Endothelial cell of umbilical vein (primary cell): ENCODE data around the gene KCNC4. TPM values are rescaled to one million over a fixed set of nuclear protein-coding genes. Genes with fewer than 3 reads are reported as not detected.

Experiments
- BruUV-seq: library from RNA; stranded (reverse); fragments of 400-500 nt; replicated peaks from 2 replicates; lab custom pipeline; 2021; lab: Mats Ljungman, UMichigan
- CTCF ChIA-PET: fragments of 300-600, 350-600 bp; sonication (Branson Sonifier 250); formaldehyde crosslinking; loops from one replicate; lab custom pipeline; 2021; ENCODE audit warnings: antibody characterized with exemption, inconsistent platforms; lab: Charles Lee
- POLR2A ChIA-PET: fragments of 300-600, 350-600 bp; sonication (Branson Sonifier 250); formaldehyde crosslinking; loops from one replicate; lab custom pipeline; 2021; ENCODE audit warnings: antibody characterized with exemption, inconsistent platforms; lab: Charles Lee
- DNase-seq: peaks from one replicate; pipeline ENCODE4 v3.0.0-alpha.2; 2011; ENCODE audit warnings: low read depth, low spot score
- FAIRE-seq: peaks from 2 replicates; lab custom pipeline; 2011; peaks lifted over from hg19 to GRCh38; lab: Jason Lieb, UNC
- H2AFZ ChIP-seq: 2 replicates; pipeline ENCODE4 v1.6.0; 2012; ENCODE audit warnings: low read depth, low read length, control low read depth, inconsistent platforms
- H3K27ac ChIP-seq: 2 replicates; pipeline ENCODE4 v1.5.1; 2011; ENCODE audit warnings: low read depth, mild to moderate bottlenecking, control low read depth, low read length, moderate library complexity; ENCODE audit not compliant: insufficient read depth
- H3K27me3 ChIP-seq, 2 experiments: 2 replicates each; pipeline versions ENCODE4 v1.6.0 to v1.6.1; 2011; ENCODE audit warnings: low read length in 2 of 2, mixed read lengths in 1 of 2; ENCODE audit not compliant: control insufficient read depth in 2 of 2, insufficient read depth in 2 of 2
- H3K36me3 ChIP-seq, 2 experiments: 2 replicates in 1 of 2; 3 replicates in 1 of 2; pipeline ENCODE4 v1.5.1; 2011; ENCODE audit warnings: low read length in 2 of 2, mild to moderate bottlenecking in 1 of 2, moderate library complexity in 1 of 2; ENCODE audit not compliant: control insufficient read depth in 2 of 2, insufficient read depth in 2 of 2; ENCODE audit errors: extremely low read depth in 1 of 2
- H3K4me1 ChIP-seq: 3 replicates; pipeline ENCODE4 v1.5.1; 2011; ENCODE audit warnings: mild to moderate bottlenecking, low read length; ENCODE audit not compliant: control insufficient read depth, insufficient read depth; ENCODE audit errors: extremely low read depth
- H3K4me2 ChIP-seq: 2 replicates; pipeline ENCODE4 v1.6.1; 2011; ENCODE audit warnings: low read length, control low read depth, mixed read lengths; ENCODE audit not compliant: insufficient read depth
- H3K4me3 ChIP-seq, 3 experiments: fragments of 200-600 bp in 1 of 3; sonication (generic), shearing (Covaris generic) in 1 of 3; replicated peaks in 1 of 3; 2 replicates each; pipeline ENCODE4 v1.5.1; 2011 to 2016; ENCODE audit warnings: control low read depth in 3 of 3, low read length in 3 of 3, mild to moderate bottlenecking in 2 of 3, inconsistent platforms in 1 of 3, low read depth in 1 of 3, moderate library complexity in 1 of 3; ENCODE audit not compliant: insufficient read depth in 1 of 3
- H3K79me2 ChIP-seq: 2 replicates; pipeline ENCODE4 v1.6.0; 2012; ENCODE audit warnings: low read length, inconsistent platforms; ENCODE audit not compliant: control insufficient read depth, insufficient read depth
- H3K9ac ChIP-seq: replicated peaks from 2 replicates; pipeline ENCODE3; 2011; ENCODE audit warnings: low read length, control low read depth; ENCODE audit not compliant: insufficient read depth; ENCODE audit errors: extremely low read depth
- H3K9me1 ChIP-seq: replicated peaks from 3 replicates; pipeline ENCODE4 v1.6.0; 2011; ENCODE audit warnings: mild to moderate bottlenecking, low read length; ENCODE audit not compliant: control insufficient read depth, insufficient read depth; ENCODE audit errors: extremely low read depth
- H3K9me3 ChIP-seq: replicated peaks from 2 replicates; pipeline ENCODE4 v1.5.1; 2012; ENCODE audit warnings: low read length, inconsistent platforms; ENCODE audit not compliant: control insufficient read depth, insufficient read depth
- H4K20me1 ChIP-seq: replicated peaks from 2 replicates; pipeline ENCODE3; 2011; ENCODE audit warnings: mild to moderate bottlenecking, low read length; ENCODE audit not compliant: control insufficient read depth, insufficient read depth; ENCODE audit errors: extremely low read depth
- FOS ChIP-seq: IDR thresholded peaks from 2 replicates; pipeline ENCODE4 v1.6.1; 2011; ENCODE audit warnings: mild to moderate bottlenecking, low read length, moderate library complexity, borderline replicate concordance; ENCODE audit not compliant: insufficient read depth
- GATA2 ChIP-seq: IDR thresholded peaks from 2 replicates; pipeline ENCODE4 v1.7.0; 2011; ENCODE audit warnings: low read depth, mild to moderate bottlenecking, moderate library complexity, mixed read lengths, low read length; ENCODE audit not compliant: insufficient read length, insufficient read depth
- MAX ChIP-seq: IDR thresholded peaks from 2 replicates; pipeline ENCODE4 v1.6.1; 2011; ENCODE audit not compliant: insufficient read depth, insufficient read length
- POLR2AphosphoS5 ChIP-seq: IDR thresholded peaks from 2 replicates; pipeline ENCODE4 v1.6.1; 2012; ENCODE audit warnings: low read depth, mild to moderate bottlenecking, control low read depth, low read length, moderate library complexity; ENCODE audit not compliant: insufficient read depth
- dilution Hi-C: fragments of 300-500 bp; cut with MboI; formaldehyde crosslinking; loops from one replicate; pipeline ENCODE4 v1.15.0; 2019; ENCODE audit warnings: low sequenced_read_pairs; ENCODE audit not compliant: extremely low pct_ligation_motif_present
- intact Hi-C: fragments of 100-400 bp; cut with micrococcal nuclease; formaldehyde crosslinking; loops from one replicate; pipeline ENCODE4 v1.10.0; 2022
- polyA plus RNA-seq, 4 experiments: library from polyadenylated mRNA; depleted of rRNA in 3 of 4; stranded (reverse) in 3 of 4; unstranded in 1 of 4; fragments of >200 nt; gene quantifications; 2 replicates each; pipeline versions ENCODE4 v1.2.1 to v1.2.3, GENCODE V29; 2011 to 2012; ENCODE audit warnings: missing spikeins in 1 of 4
- total RNA-seq: library from RNA; stranded (reverse); gene quantifications from 2 replicates; pipeline ENCODE4 v1.2.3, GENCODE V29; 2021
- TF ChIP-seq, protein P1 (sequence below), 2 donors: IDR thresholded peaks; 1 replicate in 1 of 2; 2 replicates in 1 of 2; pipeline ENCODE4 v1.5.1; 2011; ENCODE audit warnings: low read length in 2 of 2, mild to moderate bottlenecking in 2 of 2, moderate library complexity in 2 of 2, control low read depth in 1 of 2, inconsistent platforms in 1 of 2, low read depth in 1 of 2; ENCODE audit not compliant: insufficient read depth in 1 of 2; ENCODE audit errors: extremely low read depth in 1 of 2

KCNC4 gene
- total and polyA plus RNA-seq, 2 donors (not counting 3 experiments of a cell fraction or from before 2014, with no cell fraction given), result 6.7 to 22.5 TPM

DNA sequence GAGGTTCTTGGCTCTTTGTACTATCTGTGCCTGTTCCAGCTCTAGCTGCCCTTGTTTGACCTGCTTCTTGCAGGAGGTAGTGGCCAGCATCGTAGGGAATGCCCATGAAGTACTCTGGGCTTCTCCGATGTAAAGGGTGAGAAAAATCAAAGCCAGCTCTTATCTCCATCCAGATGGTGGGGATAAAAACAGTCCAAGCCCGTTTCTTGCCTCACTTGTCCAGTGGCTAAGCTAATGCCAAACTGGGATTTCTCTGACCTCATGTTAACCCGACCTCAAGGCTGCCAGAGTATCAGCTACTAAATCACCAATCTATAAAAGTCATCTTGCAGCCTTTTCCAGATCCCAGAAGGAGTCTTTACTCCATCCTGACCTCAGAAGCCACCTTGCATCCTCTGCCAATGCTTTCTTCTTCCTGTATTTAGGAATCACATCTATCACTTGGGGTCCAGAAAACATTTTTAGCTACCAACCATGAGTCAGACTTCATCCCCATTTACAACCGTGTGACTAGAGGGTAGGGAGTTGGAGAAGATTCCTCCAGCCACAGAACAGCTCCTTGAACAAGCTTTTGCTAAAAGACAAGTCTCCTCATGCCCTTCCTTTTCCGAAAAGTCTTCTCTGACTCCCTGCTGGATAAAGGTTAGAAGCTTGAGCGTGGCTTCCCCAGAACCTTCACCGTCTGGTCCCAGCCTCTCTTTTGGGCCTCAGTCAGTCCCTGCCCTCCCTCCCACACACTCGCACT, 35.9 kb downstream of the KCNC4 start:
- Histone ChIP-seq H3K27ac (no peak overlapping the region), H4K20me1 (no peaks in the 10 kb centered on the region), H3K9me3 (no peaks in the 10 kb centered on the region), H3K36me3 (no peaks in the 10 kb centered on the region), H3K4me3 (no peak overlapping the region), H3K79me2 (no peaks in the 10 kb centered on the region), H3K9ac (no peak overlapping the region), H3K9me1 (no peaks in the 10 kb centered on the region), H3K4me2 (no peak overlapping the region), H2AFZ (no peak overlapping the region), H3K27me3 (no peaks in the 10 kb centered on the region), H3K4me1 (peaks cover 5% of the 10 kb centered on the region)
- intact Hi-C loops (no loop called here), dilution Hi-C loops (no loop called here)
- no peak for DNase-seq
- FAIRE-seq, result no peak
- CTCF ChIA-PET, result interaction anchor here (1.2 to 2.8 kb wide), 4 partner anchors 30 to 66 kb away, joined by 3 to 17 read pairs (median 6); no protein-coding TSS in a partner anchor
- TF ChIP-seq, protein P1, sequence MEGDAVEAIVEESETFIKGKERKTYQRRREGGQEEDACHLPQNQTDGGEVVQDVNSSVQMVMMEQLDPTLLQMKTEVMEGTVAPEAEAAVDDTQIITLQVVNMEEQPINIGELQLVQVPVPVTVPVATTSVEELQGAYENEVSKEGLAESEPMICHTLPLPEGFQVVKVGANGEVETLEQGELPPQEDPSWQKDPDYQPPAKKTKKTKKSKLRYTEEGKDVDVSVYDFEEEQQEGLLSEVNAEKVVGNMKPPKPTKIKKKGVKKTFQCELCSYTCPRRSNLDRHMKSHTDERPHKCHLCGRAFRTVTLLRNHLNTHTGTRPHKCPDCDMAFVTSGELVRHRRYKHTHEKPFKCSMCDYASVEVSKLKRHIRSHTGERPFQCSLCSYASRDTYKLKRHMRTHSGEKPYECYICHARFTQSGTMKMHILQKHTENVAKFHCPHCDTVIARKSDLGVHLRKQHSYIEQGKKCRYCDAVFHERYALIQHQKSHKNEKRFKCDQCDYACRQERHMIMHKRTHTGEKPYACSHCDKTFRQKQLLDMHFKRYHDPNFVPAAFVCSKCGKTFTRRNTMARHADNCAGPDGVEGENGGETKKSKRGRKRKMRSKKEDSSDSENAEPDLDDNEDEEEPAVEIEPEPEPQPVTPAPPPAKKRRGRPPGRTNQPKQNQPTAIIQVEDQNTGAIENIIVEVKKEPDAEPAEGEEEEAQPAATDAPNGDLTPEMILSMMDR (IDR thresholded peaks at IDR 0.05; ENCODE audit: extremely low read depth in 1 of 2, insufficient read depth in 1 of 2, low read depth in 1 of 2, low read length in 2 of 2), result no peak
- TF ChIP-seq MAX (no peak), FOS (no peak), GATA2 (no peak), POLR2AphosphoS5 (no peak)
- POLR2A ChIA-PET, result no interaction called here
- no TSS peak for BruUV-seq
